ENCODE data around the gene PRKCE. TPM values are rescaled to one million over a fixed set of nuclear protein-coding genes. Genes with fewer than 3 reads are reported as not detected.

PRKCE gene
- total RNA-seq, 2 experiments from 2014 or later, result 24.9 to 26.2 TPM

GRCh38 chr2:45941531-45942236 lies 290.2 kb downstream of the PRKCE start:
- Histone ChIP-seq H3K4me3 (ENCODE audit: low read length) (no peak overlapping the region), H3K27me3 (ENCODE audit: control insufficient read depth in 1 of 2, insufficient read depth in 2 of 2, low read length in 2 of 2) (no peaks in the 10 kb centered on the region), H3K4me1 (ENCODE audit: insufficient read depth, low read length) (no peaks in the 10 kb centered on the region), H3K27ac (ENCODE audit: low read depth in 1 of 2, low read length in 2 of 2) (no peak overlapping the region), H3K9me3 (ENCODE audit: control insufficient read depth in 1 of 2, insufficient read depth in 1 of 2, low read length in 2 of 2) (no peaks in the 10 kb centered on the region), H3K36me3 (ENCODE audit: insufficient read depth, low read length) (no peaks in the 10 kb centered on the region)
- DNase-seq (no peak), ATAC-seq (ENCODE audit: poor library complexity) (no peak)
- TF ChIP-seq CTCF (IDR thresholded peaks at IDR 0.05), result no peak
- H3K27ac Mint-ChIP-seq, result no peak overlapping the region
- H3K27me3 Mint-ChIP-seq, result no peaks in the 10 kb centered on the region
- no peak overlapping the region for H3K4me3 Mint-ChIP-seq
- ChIA-PET POLR2A (no interaction called here), CTCF (no interaction called here)
- intact Hi-C loops (cut with DNase I, micrococcal nuclease), result no loop called here
- H3K4me1 Mint-ChIP-seq (ENCODE audit: low read depth), result no peaks in the 10 kb centered on the region
- H3K9me3 Mint-ChIP-seq, result no peaks in the 10 kb centered on the region
- no peaks in the 10 kb centered on the region for H3K36me3 Mint-ChIP-seq (ENCODE audit: low read depth)

GRCh38 chr2:45942237-45942738 lies 290.8 kb downstream of the PRKCE start:
- H3K4me3 ChIP-seq (ENCODE audit: low read length), result no peak overlapping the region
- ChIA-PET POLR2A (no interaction called here), CTCF (no interaction called here)
- DNase-seq (no peak), ATAC-seq (ENCODE audit: poor library complexity) (no peak)
- H3K36me3 Mint-ChIP-seq (ENCODE audit: low read depth), result no peaks in the 10 kb centered on the region
- no peaks in the 10 kb centered on the region for H3K9me3 ChIP-seq (ENCODE audit: control insufficient read depth in 1 of 2, insufficient read depth in 1 of 2, low read length in 2 of 2)
- no peak overlapping the region for H3K27ac ChIP-seq (ENCODE audit: low read depth in 1 of 2, low read length in 2 of 2)
- H3K9me3 Mint-ChIP-seq, result no peaks in the 10 kb centered on the region
- TF ChIP-seq CTCF (IDR thresholded peaks at IDR 0.05), result no peak
- no peaks in the 10 kb centered on the region for H3K27me3 ChIP-seq (ENCODE audit: control insufficient read depth in 1 of 2, insufficient read depth in 2 of 2, low read length in 2 of 2)
- no peaks in the 10 kb centered on the region for H3K27me3 Mint-ChIP-seq
- no peaks in the 10 kb centered on the region for H3K4me1 Mint-ChIP-seq (ENCODE audit: low read depth)
- no peaks in the 10 kb centered on the region for H3K4me1 ChIP-seq (ENCODE audit: insufficient read depth, low read length)
- no peaks in the 10 kb centered on the region for H3K36me3 ChIP-seq (ENCODE audit: insufficient read depth, low read length)
- intact Hi-C loops (cut with DNase I, micrococcal nuclease), result no loop called here
- H3K27ac Mint-ChIP-seq, result no peak overlapping the region
- H3K4me3 Mint-ChIP-seq, result no peak overlapping the region

DNA sequence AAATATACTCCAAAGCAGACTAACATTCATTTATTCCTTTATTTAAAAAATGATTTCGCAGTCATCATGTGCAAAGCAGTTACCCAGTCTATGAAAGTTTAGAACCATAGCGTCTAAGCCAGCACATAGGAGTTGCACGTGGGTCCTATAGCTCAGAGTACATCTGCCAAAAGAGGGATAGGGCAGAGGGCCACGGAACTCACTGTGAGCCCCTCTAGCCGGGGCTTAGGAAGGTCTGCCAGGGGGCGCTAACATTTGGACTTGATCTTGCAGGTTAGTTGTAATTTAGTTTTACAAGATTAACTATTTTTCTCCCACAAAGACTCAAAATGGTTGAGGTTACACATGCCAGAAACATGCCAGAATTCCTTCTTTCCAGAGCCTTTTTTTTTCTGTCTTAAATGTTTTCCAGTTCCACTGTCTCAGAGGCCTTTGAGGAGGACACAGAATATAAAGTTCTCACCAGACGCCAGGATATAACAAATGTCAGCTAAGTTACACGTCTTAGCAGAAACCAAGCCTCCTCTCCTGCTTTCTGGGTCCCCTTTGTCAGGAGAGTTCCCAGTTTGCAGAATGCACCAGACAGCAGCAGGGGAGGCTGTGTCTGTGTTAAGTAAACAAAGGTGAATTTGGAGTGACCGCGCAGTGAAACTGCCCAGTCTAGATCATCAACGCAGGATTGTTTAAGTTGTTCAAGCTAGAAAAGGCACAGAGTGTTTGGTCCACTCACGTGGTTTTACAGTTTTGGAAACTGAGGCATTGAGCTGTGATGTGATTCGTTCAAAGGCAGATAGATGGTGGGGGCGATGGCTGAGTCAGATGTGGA lies 292.0 kb downstream of the PRKCE start:
- Mint-ChIP-seq H3K4me3 (no peak overlapping the region), H3K9me3 (no peaks in the 10 kb centered on the region), H3K36me3 (ENCODE audit: low read depth) (no peaks in the 10 kb centered on the region), H3K4me1 (ENCODE audit: low read depth) (no peaks in the 10 kb centered on the region), H3K27ac (no peak overlapping the region), H3K27me3 (no peaks in the 10 kb centered on the region)
- no peaks in the 10 kb centered on the region for H3K9me3 ChIP-seq (ENCODE audit: control insufficient read depth in 1 of 2, insufficient read depth in 1 of 2, low read length in 2 of 2)
- no peak for TF ChIP-seq CTCF (IDR thresholded peaks at IDR 0.05)
- ATAC-seq (ENCODE audit: poor library complexity), result no peak
- no peak for DNase-seq
- POLR2A ChIA-PET, result no interaction called here
- H3K36me3 ChIP-seq (ENCODE audit: insufficient read depth, low read length), result no peaks in the 10 kb centered on the region
- H3K4me1 ChIP-seq (ENCODE audit: insufficient read depth, low read length), result no peaks in the 10 kb centered on the region
- H3K27me3 ChIP-seq (ENCODE audit: control insufficient read depth in 1 of 2, insufficient read depth in 2 of 2, low read length in 2 of 2), result no peaks in the 10 kb centered on the region
- intact Hi-C loops (cut with DNase I, micrococcal nuclease), result no loop called here
- H3K27ac ChIP-seq (ENCODE audit: low read depth in 1 of 2, low read length in 2 of 2), result no peak overlapping the region
- H3K4me3 ChIP-seq (ENCODE audit: low read length), result no peak overlapping the region
- CTCF ChIA-PET, result no interaction called here
